ENCODE data around the gene ASMTL.
"Not testable (repeated sequence)": the region's sequence is repeated elsewhere in the genome, so short reads cannot be mapped to it uniquely, and the experiment has no call there.

DNA sequence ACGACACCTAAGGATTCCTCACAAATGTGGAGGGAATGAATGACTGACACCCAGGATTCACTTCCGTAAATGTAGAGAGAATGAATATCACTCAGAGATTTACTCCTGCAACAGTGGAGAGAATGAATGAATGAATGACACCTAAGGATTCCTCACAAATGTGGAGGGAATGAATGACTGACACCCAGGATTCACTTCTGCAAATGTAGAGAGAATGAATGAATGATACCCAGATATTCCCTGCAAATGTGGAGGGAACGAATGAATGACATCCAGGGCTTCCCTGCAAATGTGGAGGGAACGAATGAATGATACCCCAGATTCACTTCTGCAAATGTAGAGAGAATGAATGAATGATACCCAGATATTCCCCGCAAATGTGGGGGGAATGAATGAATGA, 36.6 kb upstream of the ASMTL start:
- TF ChIP-seq, protein P1, sequence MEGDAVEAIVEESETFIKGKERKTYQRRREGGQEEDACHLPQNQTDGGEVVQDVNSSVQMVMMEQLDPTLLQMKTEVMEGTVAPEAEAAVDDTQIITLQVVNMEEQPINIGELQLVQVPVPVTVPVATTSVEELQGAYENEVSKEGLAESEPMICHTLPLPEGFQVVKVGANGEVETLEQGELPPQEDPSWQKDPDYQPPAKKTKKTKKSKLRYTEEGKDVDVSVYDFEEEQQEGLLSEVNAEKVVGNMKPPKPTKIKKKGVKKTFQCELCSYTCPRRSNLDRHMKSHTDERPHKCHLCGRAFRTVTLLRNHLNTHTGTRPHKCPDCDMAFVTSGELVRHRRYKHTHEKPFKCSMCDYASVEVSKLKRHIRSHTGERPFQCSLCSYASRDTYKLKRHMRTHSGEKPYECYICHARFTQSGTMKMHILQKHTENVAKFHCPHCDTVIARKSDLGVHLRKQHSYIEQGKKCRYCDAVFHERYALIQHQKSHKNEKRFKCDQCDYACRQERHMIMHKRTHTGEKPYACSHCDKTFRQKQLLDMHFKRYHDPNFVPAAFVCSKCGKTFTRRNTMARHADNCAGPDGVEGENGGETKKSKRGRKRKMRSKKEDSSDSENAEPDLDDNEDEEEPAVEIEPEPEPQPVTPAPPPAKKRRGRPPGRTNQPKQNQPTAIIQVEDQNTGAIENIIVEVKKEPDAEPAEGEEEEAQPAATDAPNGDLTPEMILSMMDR (IDR thresholded peaks at IDR 0.05; ENCODE audit: borderline replicate concordance, extremely low read depth, low read length, poor library complexity, severe bottlenecking) = not testable (repeated sequence)
- TF ChIP-seq EZH2 (IDR thresholded peaks at IDR 0.05; ENCODE audit: borderline replicate concordance, low read depth, low read length, severe bottlenecking) = not testable (repeated sequence)

Data from DND-41 (cell line).